Ishikawa (cell line): ENCODE data around the gene ADGRE3.

Experiments used
- CEBPB ChIP-seq: IDR thresholded peaks from 2 replicates; pipeline ENCODE4 v1.6.1; 2012
- CREB1 ChIP-seq: IDR thresholded peaks from 2 replicates; pipeline ENCODE4 v1.6.1; 2012; ENCODE audit warnings: low read depth
- EGR1 ChIP-seq: IDR thresholded peaks from 2 replicates; pipeline ENCODE4 v1.6.1; 2012
- EP300 ChIP-seq: IDR thresholded peaks from 2 replicates; pipeline ENCODE4 v1.6.1; 2012; ENCODE audit warnings: borderline replicate concordance
- FOXM1 ChIP-seq: IDR thresholded peaks from 2 replicates; pipeline ENCODE4 v1.6.1; 2012; ENCODE audit warnings: low read depth, borderline replicate concordance
- NFIC ChIP-seq: IDR thresholded peaks from 2 replicates; pipeline ENCODE4 v1.6.1; 2012
- TAF1 ChIP-seq: IDR thresholded peaks from 2 replicates; pipeline ENCODE4 v1.6.1; 2012; ENCODE audit warnings: low read depth, mild to moderate bottlenecking
- TCF12 ChIP-seq: IDR thresholded peaks from 2 replicates; pipeline ENCODE4 v1.6.1; 2012; ENCODE audit warnings: low read depth
- TEAD4 ChIP-seq: IDR thresholded peaks from 2 replicates; pipeline ENCODE4 v1.6.1; 2012
- YY1 ChIP-seq: IDR thresholded peaks from 2 replicates; pipeline ENCODE4 v1.6.1; 2012; ENCODE audit warnings: low read depth
- TF ChIP-seq, protein P1 (sequence below): IDR thresholded peaks from 2 replicates; pipeline ENCODE4 v1.6.1; 2012

DNA sequence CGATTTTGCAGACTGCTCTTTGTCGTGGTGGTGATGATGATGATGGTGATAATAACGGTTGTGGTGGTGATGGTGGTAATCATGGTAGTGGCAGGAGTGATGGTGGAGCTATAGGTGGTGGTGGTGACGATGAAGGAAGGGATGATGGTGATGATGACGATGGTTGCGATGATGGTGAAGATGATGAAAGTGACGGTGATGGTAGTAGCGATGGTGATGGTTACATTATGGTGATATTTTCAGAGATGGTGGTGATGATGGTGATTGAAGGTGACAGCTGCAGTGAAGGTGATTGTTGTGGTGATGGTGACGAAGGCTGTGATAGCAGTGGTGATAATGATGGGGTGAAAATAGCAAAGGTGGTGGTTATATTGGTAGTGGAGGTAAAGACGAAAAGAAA is 2.1 kb upstream of the ADGRE3 start:
- TF ChIP-seq YY1 (no peak), TAF1 (no peak), NFIC (no peak), CREB1 (no peak), TCF12 (no peak), EP300 (no peak), EGR1 (no peak), TEAD4 (no peak), CEBPB (no peak), FOXM1 (no peak)
- TF ChIP-seq, protein P1, sequence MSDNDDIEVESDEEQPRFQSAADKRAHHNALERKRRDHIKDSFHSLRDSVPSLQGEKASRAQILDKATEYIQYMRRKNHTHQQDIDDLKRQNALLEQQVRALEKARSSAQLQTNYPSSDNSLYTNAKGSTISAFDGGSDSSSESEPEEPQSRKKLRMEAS, result no peak
